HG02943 (cell line): Measurements from ENCODE around the gene NACAD.

ENCODE experiments used
- ATAC-seq: cut with Tn5 transposase; IDR thresholded peaks from one replicate; pipeline ENCODE4 v1.9.1; 2021; ENCODE audit warnings: mild to moderate bottlenecking, low read depth, moderate library complexity; ENCODE audit not compliant: unreplicated experiment

NACAD gene

DNA sequence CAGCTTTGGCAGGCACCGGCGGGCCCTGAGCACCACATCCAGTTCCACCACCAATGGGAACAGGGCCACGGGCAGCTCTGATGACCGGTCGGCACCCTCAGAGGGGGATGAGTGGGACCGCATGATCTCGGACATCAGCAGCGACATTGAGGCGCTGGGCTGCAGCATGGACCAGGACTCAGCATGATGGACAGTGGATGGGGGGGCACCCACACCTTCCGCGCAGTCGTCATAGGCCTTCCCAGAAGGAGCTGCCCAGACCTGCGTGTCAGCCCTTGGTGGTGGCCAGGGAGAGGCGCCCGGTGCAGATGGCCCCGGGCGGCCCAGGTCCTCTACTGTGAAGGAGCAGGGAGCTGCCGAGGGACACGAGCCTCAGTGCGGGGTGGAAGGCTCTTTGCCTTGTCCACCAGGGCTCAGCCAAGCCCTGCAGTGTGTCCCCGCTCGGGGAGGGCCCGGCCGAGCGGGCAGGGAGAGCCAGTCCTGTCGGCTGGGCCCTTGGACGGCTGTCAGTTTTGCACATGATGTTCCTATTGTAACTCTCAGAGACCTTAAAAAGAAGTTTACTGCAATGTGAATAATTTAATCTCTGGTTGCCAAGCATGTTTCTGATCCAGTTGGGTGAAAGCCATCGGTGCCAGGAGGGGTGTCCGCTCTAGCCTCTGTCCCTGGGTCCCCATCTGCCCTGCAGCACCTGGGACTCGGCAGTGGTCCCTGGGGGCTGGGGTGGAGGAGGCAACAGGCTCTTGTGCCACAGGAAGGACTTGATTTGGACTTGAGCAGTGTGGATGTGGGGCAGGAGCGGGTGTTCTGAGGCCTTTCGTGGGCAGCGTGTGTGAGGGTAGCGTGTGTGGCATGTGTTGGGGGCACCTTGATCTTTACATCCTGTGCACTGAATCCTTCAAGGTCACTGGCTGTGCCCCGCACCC is 12.6 kb downstream of the NACAD start:
- no peak for ATAC-seq

GRCh38 chr7:45075355-45075644 is 13.5 kb downstream of the NACAD start:
- ATAC-seq, result no peak

DNA sequence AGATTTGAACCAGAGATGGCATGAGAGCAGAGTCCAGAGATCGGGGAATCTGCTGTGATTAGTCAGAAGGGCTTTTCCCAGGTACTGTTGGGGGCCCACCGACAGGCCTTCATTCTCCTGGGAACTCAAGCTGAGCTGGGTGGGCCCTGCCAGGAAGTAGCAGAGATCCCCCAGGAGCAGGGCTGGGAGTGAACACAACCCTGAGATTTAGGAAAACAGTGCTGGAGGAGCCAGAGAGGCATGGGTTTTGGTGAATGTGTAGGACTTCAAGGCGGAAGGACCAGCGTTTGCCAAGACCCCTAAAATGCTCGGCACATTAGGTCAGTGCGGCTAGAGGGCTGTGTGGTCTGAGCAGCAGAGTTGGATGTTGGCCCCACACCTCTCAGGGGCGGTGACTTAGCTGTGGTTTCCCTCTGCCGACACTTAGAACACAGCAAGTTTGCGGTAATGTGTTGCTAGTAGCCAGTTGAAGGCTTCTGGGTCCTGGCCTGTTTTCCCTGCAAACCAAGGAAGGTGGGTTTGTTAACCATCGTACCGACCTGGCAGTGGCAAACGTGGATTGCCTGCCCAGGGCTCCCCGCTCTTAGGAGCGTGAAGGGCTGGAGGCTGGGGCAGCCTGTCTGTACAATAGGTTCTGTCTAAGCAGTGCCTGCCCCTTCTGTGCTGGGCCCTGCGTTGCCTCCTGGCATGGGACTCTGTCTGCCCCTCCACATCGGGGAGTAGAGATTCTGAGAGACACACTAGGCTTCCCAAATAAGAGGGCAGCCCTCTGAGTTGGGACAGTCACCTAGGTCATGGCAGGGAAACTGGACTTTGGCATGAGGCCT is 14.0 kb downstream of the NACAD start:
- no peak for ATAC-seq

DNA sequence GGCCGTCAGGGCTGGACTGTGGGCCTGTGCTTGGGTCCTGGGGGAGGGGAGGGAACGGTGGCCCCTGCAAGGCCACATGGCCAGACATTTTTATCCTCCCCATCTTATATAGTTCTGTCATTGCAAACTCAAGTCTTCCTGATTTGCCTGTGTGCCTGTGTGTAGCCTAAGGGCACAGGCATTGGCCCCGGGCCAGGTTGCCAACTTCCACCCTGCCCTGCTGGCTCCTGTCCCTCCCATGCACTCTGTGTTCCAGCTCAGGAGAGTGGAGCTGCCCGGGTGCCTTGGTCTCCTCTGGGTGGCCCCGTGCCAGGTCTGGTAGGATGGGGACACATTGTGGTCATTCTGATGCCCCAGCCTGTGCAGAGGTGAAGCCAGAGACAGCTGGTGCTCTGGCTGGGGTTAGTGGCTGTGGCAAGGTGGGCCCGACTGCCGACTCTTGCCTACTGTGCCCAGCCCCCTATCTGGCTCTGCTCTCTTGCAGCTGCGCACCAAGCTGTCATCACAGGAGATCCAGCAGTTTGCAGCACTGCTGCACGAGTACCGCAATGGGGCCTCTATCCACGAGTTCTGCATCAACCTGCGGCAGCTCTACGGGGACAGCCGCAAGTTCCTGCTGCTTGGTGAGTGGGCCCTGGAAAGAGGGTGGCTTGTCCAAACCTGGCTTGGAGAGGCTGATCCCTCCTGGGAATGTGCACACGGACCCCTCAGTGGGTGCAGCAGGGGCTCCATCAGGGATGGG is 14.8 kb downstream of the NACAD start:
- ATAC-seq, result no peak

- ATAC-seq, result no peak
Measured at GRCh38 chr7:45073031-45073785, 15.6 kb downstream of the NACAD start.

- no peak for ATAC-seq
Measured at GRCh38 chr7:45072131-45073030, 16.4 kb downstream of the NACAD start.

GRCh38 chr7:45071528-45071927 is 17.2 kb downstream of the NACAD start:
- no peak for ATAC-seq

DNA sequence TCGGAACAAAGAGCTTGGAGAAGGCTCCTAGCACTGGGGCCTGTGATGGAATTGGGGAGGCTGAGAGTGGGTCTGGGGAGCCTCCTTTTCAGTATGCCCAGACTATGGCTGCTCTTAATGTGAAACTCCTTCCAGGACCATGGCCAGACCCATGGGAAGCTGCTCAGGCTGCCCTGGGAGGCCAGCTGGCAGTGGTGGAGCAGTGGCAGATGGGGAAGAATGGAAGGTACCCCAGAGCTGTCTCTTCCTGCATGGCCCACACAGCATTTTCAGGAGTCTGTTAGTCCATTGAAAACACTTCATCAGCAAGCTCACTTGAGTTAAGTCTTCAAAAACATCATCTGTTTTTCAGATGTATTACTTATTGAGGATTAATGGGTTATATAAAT is 18.5 kb downstream of the NACAD start:
- ATAC-seq, result no peak

GRCh38 chr7:45069444-45070253 is 19.1 kb downstream of the NACAD start:
- ATAC-seq, result no peak

DNA sequence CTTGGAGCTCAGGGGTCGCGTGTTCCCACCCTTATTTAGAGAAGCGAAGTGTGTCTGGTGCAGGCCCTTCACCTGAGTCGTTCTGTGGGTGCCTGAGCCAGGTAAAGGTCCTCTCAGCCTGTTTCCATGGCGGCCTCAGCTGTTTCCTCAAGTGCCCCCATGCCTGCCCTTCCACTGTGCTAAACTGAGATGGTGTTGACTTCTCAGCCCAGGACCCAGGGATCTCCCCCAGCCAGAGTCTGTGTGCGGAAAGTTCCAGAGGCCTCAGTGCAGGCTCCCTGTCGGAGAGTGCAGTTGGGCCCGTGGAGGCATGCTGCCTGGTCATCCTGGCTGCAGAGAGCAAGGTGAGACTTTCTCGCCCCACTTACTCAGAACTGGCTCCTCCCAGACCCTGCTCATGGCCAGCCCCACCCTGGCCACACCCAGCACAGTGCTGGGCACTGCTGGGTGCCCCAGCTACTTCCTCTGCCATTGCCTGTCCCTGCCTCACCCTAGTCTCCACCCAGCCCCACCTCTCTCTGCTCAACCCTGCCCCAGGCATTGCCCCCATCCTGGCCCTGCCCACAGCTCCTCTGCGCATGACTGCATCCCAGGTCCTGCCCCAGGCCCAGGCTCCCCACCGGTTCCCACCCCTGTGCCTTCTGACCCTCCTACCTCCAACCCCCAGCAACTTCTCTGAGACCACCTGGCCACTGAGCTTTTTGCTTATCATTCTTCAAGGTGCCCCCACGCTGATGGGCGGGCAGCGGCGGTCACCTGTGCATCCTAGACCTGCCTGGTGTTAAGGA is 20.3 kb downstream of the NACAD start:
- no peak for ATAC-seq

DNA sequence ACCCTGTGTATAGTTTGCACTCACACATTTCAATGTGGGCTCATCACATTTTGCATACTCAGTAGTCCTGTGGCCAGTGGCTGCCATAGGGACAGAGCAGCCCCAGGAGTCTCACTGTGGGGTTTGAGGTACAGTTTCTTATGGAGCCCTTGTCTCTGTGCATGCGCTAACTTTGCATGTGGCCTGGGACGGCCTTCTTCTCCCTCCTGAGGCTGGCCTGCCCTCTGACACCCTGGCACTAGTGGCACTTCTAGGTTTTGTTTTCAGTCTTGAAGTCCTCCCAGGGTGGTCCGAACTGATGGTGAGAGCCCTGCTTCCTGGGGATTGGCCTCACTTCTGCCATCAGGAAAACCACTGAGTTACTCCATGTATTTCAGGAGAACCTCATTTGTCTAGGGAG is 21.2 kb downstream of the NACAD start:
- no peak for ATAC-seq

DNA sequence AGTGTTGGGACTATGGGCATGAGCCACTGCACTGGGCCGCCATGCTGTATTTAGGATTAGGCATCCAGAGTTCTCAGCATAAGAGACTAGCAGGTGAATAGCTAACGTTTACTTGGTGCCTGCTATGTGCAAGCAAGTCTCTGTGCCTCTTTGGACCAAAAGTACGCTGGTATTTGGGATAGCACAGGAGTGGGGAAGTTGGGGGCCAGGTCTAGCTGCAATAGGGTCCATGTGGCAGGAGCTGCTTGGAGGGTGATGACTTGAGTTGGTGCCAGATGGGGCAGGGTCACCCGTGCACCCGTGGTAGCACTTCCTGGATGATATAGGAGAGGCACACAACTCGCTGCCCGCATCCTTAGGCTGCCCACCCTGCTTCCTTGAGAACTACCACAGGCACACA is 22.4 kb downstream of the NACAD start:
- ATAC-seq, result no peak

DNA sequence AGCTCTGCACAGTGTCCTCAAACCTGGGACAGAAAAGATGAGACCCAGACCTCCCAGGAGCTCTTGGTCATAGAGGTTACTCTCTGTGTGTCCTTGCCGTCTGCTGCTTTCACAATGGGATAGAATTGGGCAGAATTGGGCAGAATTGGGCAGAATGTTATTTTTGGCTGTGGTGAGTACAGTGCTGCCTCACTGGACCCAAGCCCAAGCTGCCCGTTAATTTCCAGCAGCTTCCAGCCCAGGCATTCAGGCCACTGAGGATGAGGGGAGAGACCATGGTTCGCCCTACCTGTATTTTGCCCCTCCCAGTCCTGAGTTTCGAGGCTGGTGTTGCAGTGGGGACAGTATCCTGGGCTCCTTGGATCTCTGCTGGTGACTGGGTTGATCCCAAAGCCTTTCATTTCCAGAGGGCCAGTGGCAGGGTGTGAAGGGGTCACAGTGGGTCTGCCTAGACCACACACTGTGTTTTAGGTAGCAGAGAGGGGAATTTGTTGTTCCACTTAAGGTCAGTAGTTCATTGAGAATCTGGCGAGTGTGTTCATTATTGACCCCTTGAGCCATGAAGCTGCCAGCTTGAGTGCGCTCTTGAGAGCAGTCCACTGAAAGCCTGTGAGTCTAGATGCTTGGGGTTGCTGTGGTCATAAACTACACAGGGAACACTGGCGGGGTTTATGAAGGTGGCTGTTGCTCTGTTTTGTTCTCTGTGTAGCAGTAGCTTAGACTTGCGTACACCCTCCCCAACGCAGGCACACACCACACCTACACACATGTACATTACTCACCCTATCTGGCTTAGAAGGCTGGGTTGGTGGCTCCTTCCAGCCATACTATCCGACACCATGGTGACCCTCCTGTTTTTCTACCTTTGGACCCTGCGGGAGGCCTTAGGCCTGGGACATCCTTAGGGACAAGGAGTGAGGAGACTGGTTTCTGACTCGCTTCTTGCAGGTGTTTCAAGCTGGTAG is 23.5 kb downstream of the NACAD start:
- no peak for ATAC-seq

DNA sequence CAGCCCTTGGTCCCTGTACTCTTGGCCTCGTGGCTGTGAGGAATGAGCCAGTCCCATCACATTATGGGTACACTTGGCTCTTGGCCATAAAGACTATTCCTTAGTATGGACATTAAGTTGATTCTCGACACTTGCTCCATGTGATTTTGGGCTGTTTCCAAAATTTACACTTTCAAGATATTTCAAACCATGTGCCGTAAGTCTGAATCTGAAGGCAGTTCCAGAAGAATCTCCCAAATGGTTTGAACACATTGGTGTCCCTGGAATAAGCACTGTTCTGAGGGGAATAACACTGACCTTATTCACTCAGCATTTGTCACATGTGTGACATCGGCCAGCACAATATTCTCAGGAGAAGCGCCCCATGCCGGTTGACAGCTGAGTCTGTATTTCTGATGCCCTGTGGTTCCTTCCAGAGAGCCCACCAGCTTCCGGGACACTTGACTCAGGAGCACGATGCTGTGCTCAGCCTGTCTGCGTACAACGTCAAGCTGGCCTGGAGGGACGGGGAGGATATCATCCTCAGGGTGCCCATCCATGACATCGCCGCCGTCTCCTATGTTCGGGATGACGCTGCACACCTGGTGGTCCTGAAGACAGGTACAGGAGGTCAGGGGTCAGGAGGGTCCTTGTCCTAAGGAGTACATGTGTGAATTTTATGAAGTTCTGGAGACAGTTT is 24.6 kb downstream of the NACAD start:
- no peak for ATAC-seq

- ATAC-seq, result no peak
Measured at GRCh38 chr7:45061806-45062425, 26.9 kb downstream of the NACAD start.

DNA sequence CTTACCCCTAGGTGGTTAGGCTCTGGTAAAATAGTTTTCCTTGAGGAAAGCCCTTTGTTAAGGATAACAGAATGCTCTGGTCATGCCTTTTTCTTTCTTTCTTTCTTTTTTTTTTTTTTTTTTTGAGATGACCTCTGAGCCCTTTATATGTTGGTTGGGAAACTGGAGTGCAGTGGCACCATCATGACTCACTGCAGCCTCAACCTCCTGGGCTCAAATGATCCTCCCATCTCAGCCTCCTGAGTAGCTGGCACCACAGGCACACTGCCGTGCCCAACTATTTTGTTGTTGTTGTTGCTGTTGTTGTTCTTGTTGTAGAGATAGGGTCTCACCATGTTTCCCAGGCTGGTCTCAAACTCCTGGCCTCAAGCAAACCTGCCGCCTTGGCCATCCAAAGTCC is 27.4 kb downstream of the NACAD start:
- no peak for ATAC-seq
